B cell (primary cell): ENCODE results near the gene LCN9. TPM values are rescaled to one million over a fixed set of nuclear protein-coding genes. Genes with fewer than 3 reads are reported as not detected.

ENCODE experiments used
- ATAC-seq: fragments of 200-7000 bp; cut with Tn5 transposase; one replicate; pipeline ENCODE4 v1.10.0; 2021; ENCODE audit warnings: low read depth, mild to moderate bottlenecking, moderate number of reproducible peaks, moderate library complexity
- CTCF ChIA-PET: fragments of 350-600 bp; sonication (Branson Sonifier 250); formaldehyde crosslinking; loops from one replicate; lab custom pipeline; 2021; ENCODE audit warnings: antibody characterized with exemption, inconsistent platforms; lab: Charles Lee
- POLR2A ChIA-PET: fragments of 350-600 bp; sonication (Branson Sonifier 250); formaldehyde crosslinking; loops from one replicate; lab custom pipeline; 2021; ENCODE audit warnings: antibody characterized with exemption; lab: Charles Lee
- DNase-seq: peaks from one replicate; pipeline ENCODE4 v3.0.0; 2013
- H2AFZ ChIP-seq: 2 replicates; pipeline ENCODE4 v1.6.1; 2012; ENCODE audit warnings: mild to moderate bottlenecking, low read depth, low read length; ENCODE audit not compliant: insufficient read depth, poor library complexity, severe bottlenecking
- H3K27ac ChIP-seq, 2 donors: 1 replicate in 1 of 2; 2 replicates in 1 of 2; pipeline ENCODE4 v1.5.1; 2012 to 2013; ENCODE audit warnings: low read length in 2 of 2, mild to moderate bottlenecking in 2 of 2, moderate library complexity in 1 of 2
- H3K27me3 ChIP-seq, 4 experiments: fragments of 200-600 bp in 1 of 4; sonication (generic) in 1 of 4; replicated peaks in 1 of 4; 1 replicate in 2 of 4; 2 replicates in 2 of 4; pipeline versions ENCODE4 v1.6.1 to v1.7.0; 2013 to 2016; ENCODE audit warnings: low read length in 3 of 4, mild to moderate bottlenecking in 2 of 4, mixed read lengths in 1 of 4, moderate library complexity in 1 of 4; ENCODE audit not compliant: insufficient read depth in 4 of 4, control insufficient read depth in 3 of 4; ENCODE audit errors: control extremely low read depth in 1 of 4
- H3K36me3 ChIP-seq, 2 experiments: replicated peaks in 1 of 2; 1 replicate in 1 of 2; 2 replicates in 1 of 2; pipeline versions ENCODE4 v1.6.1 to v1.7.1; 2013; ENCODE audit warnings: low read length in 1 of 2; ENCODE audit not compliant: insufficient read depth in 2 of 2, control insufficient read depth in 1 of 2; ENCODE audit errors: control extremely low read depth in 1 of 2, extremely low read depth in 1 of 2
- H3K4me1 ChIP-seq, 2 donors: fragments of 200-600 bp in 1 of 2; sonication (generic) in 1 of 2; 1 replicate in 1 of 2; 2 replicates in 1 of 2; pipeline versions ENCODE4 v1.5.1 to v1.6.1; 2013 to 2017; ENCODE audit warnings: low read length in 2 of 2; ENCODE audit not compliant: control insufficient read depth in 2 of 2, insufficient read depth in 2 of 2
- H3K4me2 ChIP-seq: replicated peaks from 2 replicates; pipeline ENCODE3; 2012; ENCODE audit warnings: mild to moderate bottlenecking, low read depth, low read length; ENCODE audit not compliant: poor library complexity, severe bottlenecking
- H3K4me3 ChIP-seq, 5 experiments: fragments of 200-600 bp in 1 of 5; sonication (generic) in 1 of 5; 1 replicate in 3 of 5; 2 replicates in 2 of 5; pipeline versions ENCODE4 v1.5.1 to v1.7.0; 2011 to 2016; ENCODE audit warnings: low read length in 4 of 5, mild to moderate bottlenecking in 4 of 5, low read depth in 2 of 5, control low read depth in 1 of 5, moderate library complexity in 1 of 5; ENCODE audit not compliant: insufficient read depth in 1 of 5; ENCODE audit errors: control extremely low read depth in 1 of 5, extremely low read depth in 1 of 5
- H3K79me2 ChIP-seq: fragments of 200-600 bp; sonication (generic); one replicate; pipeline ENCODE4 v1.6.0; 2016; ENCODE audit warnings: low read length; ENCODE audit not compliant: control insufficient read depth, insufficient read depth
- H3K9ac ChIP-seq: fragments of 200-600 bp; sonication (generic); 2 replicates; pipeline ENCODE4 v1.6.1; 2017; ENCODE audit warnings: mild to moderate bottlenecking, low read length, moderate library complexity
- H3K9me3 ChIP-seq, 3 donors: one replicate each; pipeline versions ENCODE4 v1.6.1 to v1.7.1; 2013; ENCODE audit warnings: low read length in 2 of 3; ENCODE audit not compliant: control insufficient read depth in 2 of 3, insufficient read depth in 1 of 3; ENCODE audit errors: control extremely low read depth in 1 of 3
- H4K20me1 ChIP-seq: 2 replicates; pipeline ENCODE4 v1.6.0; 2012; ENCODE audit warnings: mild to moderate bottlenecking, low read length; ENCODE audit not compliant: insufficient read depth, control insufficient read depth, poor library complexity, severe bottlenecking
- H3K27ac Mint-ChIP-seq: one replicate; pipeline ENCODE4 v1.8.0; 2021; ENCODE audit warnings: mixed read lengths
- H3K27me3 Mint-ChIP-seq: one replicate; pipeline ENCODE4 v1.8.0; 2021; ENCODE audit warnings: mixed read lengths
- H3K4me1 Mint-ChIP-seq: one replicate; pipeline ENCODE4 v1.8.0; 2021; ENCODE audit warnings: mixed read lengths
- H3K4me3 Mint-ChIP-seq: one replicate; pipeline ENCODE4 v1.8.0; 2021; ENCODE audit warnings: mixed read lengths
- H3K9me3 Mint-ChIP-seq: one replicate; pipeline ENCODE4 v1.8.0; 2022; ENCODE audit warnings: mixed read lengths; ENCODE audit not compliant: insufficient read depth
- CTCF ChIP-seq: fragments of 200-600 bp; IDR thresholded peaks from one replicate; pipeline ENCODE4 v1.8.0; 2022; ENCODE audit warnings: antibody characterized with exemption, mild to moderate bottlenecking
- EZH2 ChIP-seq: IDR thresholded peaks from 2 replicates; pipeline ENCODE4 v1.6.1; 2012; ENCODE audit warnings: borderline replicate concordance, low read depth, mild to moderate bottlenecking, moderate library complexity, low read length; ENCODE audit not compliant: insufficient read depth, poor library complexity, severe bottlenecking
- WGBS: methylation state at CpG from one replicate; pipeline ENCODE4 v1.1.5; 2013; ENCODE audit warnings: missing lambda C conversion rate; ENCODE audit not compliant: insufficient coverage; 5-methylcytosine and 5-hydroxymethylcytosine counted together
- intact Hi-C: fragments of 100-400 bp; cut with micrococcal nuclease; formaldehyde crosslinking; loops from one replicate; pipeline ENCODE4 v1.10.0; 2022
- polyA plus RNA-seq: library from polyadenylated mRNA; depleted of rRNA; stranded (reverse); fragments of >200 nt; gene quantifications from 2 replicates; pipeline ENCODE4 v1.2.3, GENCODE V29; 2012
- total RNA-seq, 2 donors: library from RNA; stranded (reverse); fragments of 120-200 nt in 1 of 2; gene quantifications; 1 replicate in 1 of 2; 2 replicates in 1 of 2; pipeline versions ENCODE4 v1.2.3 to v1.2.4, GENCODE V29; 2013 to 2022

LCN9 gene
- total and polyA plus RNA-seq, 2 donors (not counting 1 experiment from before 2014, with no cell fraction given): not detected

DNA sequence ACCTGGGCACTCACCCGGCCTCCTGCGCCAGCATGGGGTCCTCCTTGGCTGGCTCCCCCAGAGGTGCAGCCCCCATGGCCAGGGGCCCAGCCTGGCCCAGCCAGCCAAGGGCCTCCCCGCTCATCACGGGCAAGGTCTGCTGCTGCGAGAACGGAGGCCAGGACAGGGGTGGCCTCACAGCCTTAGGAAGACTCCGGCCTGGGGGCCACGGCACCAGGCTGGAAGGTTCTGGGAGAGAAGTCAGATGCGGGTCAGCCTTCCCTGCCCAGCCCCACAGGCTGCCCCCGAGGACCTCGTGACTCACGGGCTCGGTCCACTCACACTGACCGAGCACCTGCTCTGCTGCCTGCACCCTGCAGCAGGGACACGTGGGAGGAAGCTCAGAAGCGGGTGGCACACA, 31.9 kb downstream of the LCN9 start:
- Mint-ChIP-seq H3K4me3 (no peak overlapping the region), H3K27me3 (peaks cover under 1% of the 10 kb centered on the region), H3K9me3 (no peaks in the 10 kb centered on the region), H3K4me1 (no peaks in the 10 kb centered on the region), H3K27ac (no peak overlapping the region)
- Histone ChIP-seq H3K4me1 (no peaks in the 10 kb centered on the region), H3K4me3 (no peak overlapping the region), H4K20me1 (no peaks in the 10 kb centered on the region), H3K4me2 (no peak overlapping the region), H3K9me3 (peaks cover 0 to 7% (median 0%) of the 10 kb centered on the region in 3 donors), H3K27ac (no peak overlapping the region), H3K27me3 (no peaks in the 10 kb centered on the region), H3K9ac (no peak overlapping the region), H3K36me3 (no peaks in the 10 kb centered on the region), H2AFZ (no peak overlapping the region), H3K79me2 (no peaks in the 10 kb centered on the region)
- 91% methylated on average over 16 of the region's 16 CpGs for WGBS
- DNase-seq (no peak), ATAC-seq (no peak)
- intact Hi-C loops: no loop called here
- ChIA-PET CTCF (no interaction called here), POLR2A (interaction anchor here (0.5 kb wide), 1 partner anchor 428 kb away, joined by 9 read pairs; no protein-coding TSS in a partner anchor)
- TF ChIP-seq EZH2 (no peak), CTCF (no peak)

DNA sequence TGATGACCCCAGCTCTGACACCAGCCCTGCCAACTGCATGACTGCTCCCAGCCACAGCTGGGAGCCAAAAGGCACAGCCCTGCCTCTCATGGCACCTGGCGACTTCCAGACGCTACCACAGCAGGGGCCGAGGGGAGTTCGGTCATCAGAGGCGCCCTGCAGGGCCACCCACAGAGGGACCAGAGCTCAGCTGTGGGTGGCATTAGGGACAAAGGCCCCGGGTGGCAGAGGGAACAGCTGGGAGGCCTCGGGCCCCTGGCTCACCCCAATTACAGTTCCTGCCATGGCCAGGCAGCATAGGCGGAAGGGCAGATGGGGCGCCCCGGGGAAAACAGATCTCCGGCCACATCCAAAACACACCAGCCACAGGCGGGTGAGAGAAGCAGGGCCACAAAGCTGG, 32.5 kb downstream of the LCN9 start:
- intact Hi-C loops: no loop called here
- no peak for TF ChIP-seq EZH2
- TF ChIP-seq CTCF: no peak
- Mint-ChIP-seq H3K9me3 (no peaks in the 10 kb centered on the region), H3K27ac (no peak overlapping the region), H3K4me1 (no peaks in the 10 kb centered on the region), H3K27me3 (no peaks in the 10 kb centered on the region), H3K4me3 (no peak overlapping the region)
- H3K9me3 ChIP-seq: peaks cover 0 to 7% (median 0%) of the 10 kb centered on the region in 3 donors
- H2AFZ ChIP-seq: no peak overlapping the region
- WGBS: 91% methylated on average over 11 of the region's 12 CpGs
- H3K79me2 ChIP-seq: no peaks in the 10 kb centered on the region
- no peak overlapping the region for H3K9ac ChIP-seq
- no peaks in the 10 kb centered on the region for H3K36me3 ChIP-seq
- no peaks in the 10 kb centered on the region for H4K20me1 ChIP-seq
- DNase-seq (no peak), ATAC-seq (no peak)
- no peaks in the 10 kb centered on the region for H3K4me1 ChIP-seq
- POLR2A ChIA-PET: no interaction called here
- no peaks in the 10 kb centered on the region for H3K27me3 ChIP-seq
- no peak overlapping the region for H3K27ac ChIP-seq
- CTCF ChIA-PET: no interaction called here
- H3K4me3 ChIP-seq: no peak overlapping the region
- H3K4me2 ChIP-seq: no peak overlapping the region
